H1 (cell line): ENCODE data around the gene TMEM107. TPM values are rescaled to one million over a fixed set of nuclear protein-coding genes. Genes with fewer than 3 reads are reported as not detected.

ENCODE experiments used
- CTCF ChIA-PET: fragments of 300-600 bp; sonication (Branson Sonifier 250); formaldehyde crosslinking; loops from one replicate; lab custom pipeline; 2021; ENCODE audit not compliant: partially characterized antibody; lab: Charles Lee
- POLR2A ChIA-PET: fragments of 300-600 bp; sonication (Branson Sonifier 250); formaldehyde crosslinking; loops from one replicate; lab custom pipeline; 2021; ENCODE audit warnings: inconsistent platforms; ENCODE audit not compliant: partially characterized antibody; lab: Charles Lee
- DNase-seq, 2 experiments: peaks; one replicate each; pipeline versions ENCODE4 v3.0.0 to v3.0.0-alpha.2; 2010 to 2022; ENCODE audit warnings: low spot score in 2 of 2, low read depth in 1 of 2, mixed read lengths in 1 of 2
- FAIRE-seq: peaks from 2 replicates; lab custom pipeline; 2011; peaks lifted over from hg19 to GRCh38; lab: Jason Lieb, UNC
- H2AFZ ChIP-seq: 2 replicates; pipeline ENCODE4 v1.8.1; 2012; ENCODE audit warnings: low read length, inconsistent platforms
- H2AK5ac ChIP-seq: 2 replicates; pipeline ENCODE4 v1.6.1; 2013; ENCODE audit warnings: low read depth, low read length
- H2BK120ac ChIP-seq: replicated peaks from 2 replicates; pipeline ENCODE3; 2013; ENCODE audit warnings: low read depth, low read length, inconsistent platforms
- H2BK12ac ChIP-seq: 2 replicates; pipeline ENCODE4 v1.6.1; 2013; ENCODE audit warnings: low read depth, low read length
- H2BK15ac ChIP-seq: 2 replicates; pipeline ENCODE4 v1.6.1; 2013; ENCODE audit warnings: low read length
- H2BK20ac ChIP-seq: 2 replicates; pipeline ENCODE4 v1.6.1; 2013; ENCODE audit warnings: low read length
- H2BK5ac ChIP-seq: 2 replicates; pipeline ENCODE4 v1.6.1; 2013; ENCODE audit warnings: low read depth, low read length
- H3K14ac ChIP-seq: 2 replicates; pipeline ENCODE4 v1.6.1; 2013; ENCODE audit warnings: inconsistent platforms; ENCODE audit not compliant: insufficient read length
- H3K18ac ChIP-seq: 2 replicates; pipeline ENCODE4 v1.6.1; 2013; ENCODE audit warnings: low read length; ENCODE audit errors: extremely low read depth
- H3K23ac ChIP-seq: 2 replicates; pipeline ENCODE4 v1.6.1; 2013; ENCODE audit warnings: inconsistent platforms; ENCODE audit not compliant: insufficient read length
- H3K23me2 ChIP-seq: 2 replicates; pipeline ENCODE4 v1.6.1; 2013; ENCODE audit warnings: low read depth, low read length
- H3K27ac ChIP-seq: 2 replicates; pipeline ENCODE4 v1.6.1; 2011; ENCODE audit warnings: low read depth, low read length, inconsistent platforms
- H3K27me3 ChIP-seq, 4 experiments: replicated peaks in 1 of 4; 1 replicate in 1 of 4; 2 replicates in 3 of 4; pipeline versions ENCODE4 v1.6.1 to v1.8.1; 2011 to 2013; ENCODE audit warnings: low read length in 3 of 4, mild to moderate bottlenecking in 3 of 4, inconsistent platforms in 2 of 4, mixed read lengths in 2 of 4, moderate library complexity in 1 of 4; ENCODE audit not compliant: control insufficient read depth in 3 of 4, insufficient read depth in 3 of 4; ENCODE audit errors: extremely low read depth in 1 of 4
- H3K36me3 ChIP-seq, 4 experiments: 2 replicates each; pipeline versions ENCODE4 v1.6.1 to v1.8.1; 2011 to 2013; ENCODE audit warnings: mild to moderate bottlenecking in 4 of 4, low read length in 3 of 4, moderate library complexity in 2 of 4, control low read depth in 1 of 4, inconsistent platforms in 1 of 4; ENCODE audit not compliant: insufficient read depth in 4 of 4, control insufficient read depth in 2 of 4
- H3K4ac ChIP-seq: replicated peaks from 2 replicates; pipeline ENCODE3; 2013; ENCODE audit warnings: low read length, low read depth, mixed read lengths, inconsistent platforms; ENCODE audit not compliant: insufficient read length
- H3K4me1 ChIP-seq, 4 experiments: replicated peaks in 1 of 4; 1 replicate in 1 of 4; 2 replicates in 3 of 4; pipeline versions ENCODE4 v1.6.1 to v1.8.1; 2011 to 2013; ENCODE audit warnings: low read length in 3 of 4, inconsistent platforms in 2 of 4, mixed read lengths in 1 of 4; ENCODE audit not compliant: insufficient read depth in 4 of 4, control insufficient read depth in 3 of 4
- H3K4me2 ChIP-seq, 2 experiments: 2 replicates each; pipeline versions ENCODE4 v1.6.1 to v1.8.1; 2011 to 2013; ENCODE audit warnings: low read depth in 2 of 2, low read length in 2 of 2, control low read depth in 1 of 2, inconsistent platforms in 1 of 2, mild to moderate bottlenecking in 1 of 2; ENCODE audit not compliant: insufficient read depth in 1 of 2
- H3K4me3 ChIP-seq, 4 experiments: fragments of 200-600, 300-600 bp in 1 of 4; sonication (generic), shearing (Covaris generic), sonication (Bioruptor Twin) in 1 of 4; 2 replicates each; pipeline versions ENCODE4 v1.5.1 to v1.8.1; 2011 to 2016; ENCODE audit warnings: low read length in 4 of 4, low read depth in 3 of 4, control low read depth in 2 of 4, inconsistent platforms in 2 of 4, mild to moderate bottlenecking in 2 of 4, mixed read lengths in 1 of 4, moderate library complexity in 1 of 4; ENCODE audit not compliant: insufficient read depth in 2 of 4; ENCODE audit errors: extremely low read depth in 1 of 4
- H3K56ac ChIP-seq: replicated peaks from 2 replicates; pipeline ENCODE3; 2013; ENCODE audit warnings: low read depth, mild to moderate bottlenecking, mixed read lengths, low read length, inconsistent platforms; ENCODE audit not compliant: insufficient read length
- H3K79me1 ChIP-seq: 2 replicates; pipeline ENCODE4 v1.6.1; 2013; ENCODE audit warnings: low read depth, low read length, control low read depth
- H3K79me2 ChIP-seq, 2 experiments: 2 replicates each; pipeline versions ENCODE4 v1.6.1 to v1.8.1; 2012 to 2013; ENCODE audit warnings: low read length in 2 of 2, mild to moderate bottlenecking in 2 of 2, inconsistent platforms in 1 of 2; ENCODE audit not compliant: insufficient read depth in 2 of 2, control insufficient read depth in 1 of 2
- H3K9ac ChIP-seq, 4 experiments: replicated peaks in 1 of 4; 1 replicate in 1 of 4; 2 replicates in 3 of 4; pipeline versions ENCODE4 v1.6.1 to v1.8.1; 2011 to 2013; ENCODE audit warnings: low read depth in 3 of 4, low read length in 3 of 4, control low read depth in 2 of 4, mild to moderate bottlenecking in 2 of 4, moderate library complexity in 2 of 4, inconsistent platforms in 1 of 4; ENCODE audit errors: extremely low read depth in 1 of 4
- H3K9me3 ChIP-seq, 2 experiments: 2 replicates each; pipeline versions ENCODE4 v1.6.1 to v1.8.1; 2012 to 2013; ENCODE audit warnings: mild to moderate bottlenecking in 2 of 2, moderate library complexity in 2 of 2, control low read depth in 1 of 2, inconsistent platforms in 1 of 2, low read depth in 1 of 2, low read length in 1 of 2, mixed read lengths in 1 of 2; ENCODE audit not compliant: insufficient read depth in 2 of 2
- H4K20me1 ChIP-seq, 2 experiments: replicated peaks in 1 of 2; 2 replicates each; pipeline versions ENCODE3 to v1.8.1; 2011 to 2013; ENCODE audit warnings: inconsistent platforms in 2 of 2, low read length in 2 of 2, mild to moderate bottlenecking in 1 of 2; ENCODE audit not compliant: insufficient read depth in 2 of 2, control insufficient read depth in 1 of 2
- H4K5ac ChIP-seq: 2 replicates; pipeline ENCODE4 v1.6.1; 2013; ENCODE audit warnings: low read length, low read depth, mixed read lengths, inconsistent platforms; ENCODE audit not compliant: insufficient read length
- H4K8ac ChIP-seq: 2 replicates; pipeline ENCODE4 v1.8.0; 2013; ENCODE audit warnings: mild to moderate bottlenecking, moderate library complexity, low read length, inconsistent platforms; ENCODE audit not compliant: insufficient read depth; ENCODE audit errors: extremely low read depth
- H4K91ac ChIP-seq: replicated peaks from 2 replicates; pipeline ENCODE3; 2013; ENCODE audit warnings: low read length, mixed read lengths, inconsistent platforms; ENCODE audit not compliant: insufficient read length
- ATF2 ChIP-seq: IDR thresholded peaks from 2 replicates; pipeline ENCODE4 v1.6.1; 2012; ENCODE audit warnings: low read length, inconsistent platforms
- CTCF ChIP-seq, 3 experiments: IDR thresholded peaks; 1 replicate in 2 of 3; 2 replicates in 1 of 3; pipeline versions ENCODE4 v1.5.1 to v1.6.1; 2011; ENCODE audit warnings: low read length in 3 of 3, mild to moderate bottlenecking in 3 of 3, inconsistent platforms in 2 of 3, low read depth in 1 of 3, moderate library complexity in 1 of 3; ENCODE audit not compliant: insufficient read depth in 1 of 3; ENCODE audit errors: control extremely low read depth in 1 of 3
- GABPA ChIP-seq: IDR thresholded peaks from 2 replicates; pipeline ENCODE4 v1.6.1; 2011; ENCODE audit warnings: mild to moderate bottlenecking, low read length, moderate library complexity, borderline replicate concordance; ENCODE audit not compliant: insufficient read depth
- JUN ChIP-seq: IDR thresholded peaks from 2 replicates; pipeline ENCODE4 v1.6.1; 2011; ENCODE audit warnings: low read depth, mild to moderate bottlenecking, improper control_type of control experiment, low read length
- JUND ChIP-seq: IDR thresholded peaks from 2 replicates; pipeline ENCODE4 v1.6.1; 2011; ENCODE audit warnings: mild to moderate bottlenecking, improper control_type of control experiment, low read length
- KDM4A ChIP-seq: IDR thresholded peaks from one replicate; pipeline ENCODE4 v1.7.1; 2012; ENCODE audit warnings: low read depth, mild to moderate bottlenecking, moderate library complexity, low read length, inconsistent platforms; ENCODE audit not compliant: severe bottlenecking
- NRF1 ChIP-seq: IDR thresholded peaks from 2 replicates; pipeline ENCODE4 v1.6.1; 2011; ENCODE audit warnings: mild to moderate bottlenecking, low read depth, low read length, improper control_type of control experiment
- POLR2A ChIP-seq, 2 experiments: IDR thresholded peaks; 1 replicate in 1 of 2; 2 replicates in 1 of 2; pipeline ENCODE4 v1.6.1; 2011; ENCODE audit warnings: low read depth in 2 of 2, low read length in 2 of 2, mild to moderate bottlenecking in 2 of 2; ENCODE audit errors: control extremely low read depth in 1 of 2
- TCF12 ChIP-seq: IDR thresholded peaks from 2 replicates; pipeline ENCODE4 v1.6.1; 2011; ENCODE audit warnings: low read depth, mild to moderate bottlenecking, low read length
- WGBS, 2 experiments: shearing (Covaris generic) in 1 of 2; methylation state at CpG; one replicate each; pipeline versions ENCODE4 v1.1.6 to v1.1.7; 2013 to 2015; ENCODE audit warnings: low lambda C conversion rate in 2 of 2, mixed read lengths in 2 of 2, inconsistent platforms in 1 of 2, low coverage in 1 of 2, missing lambda C conversion rate in 1 of 2; ENCODE audit not compliant: insufficient replicate concordance in 2 of 2, insufficient coverage in 1 of 2, insufficient read length in 1 of 2; ENCODE audit errors: extremely low coverage in 1 of 2, missing lambda C conversion rate in 1 of 2; 5-methylcytosine and 5-hydroxymethylcytosine counted together
- polyA plus RNA-seq, 7 experiments: library from polyadenylated mRNA; depleted of rRNA in 3 of 7; stranded (reverse) in 5 of 7; unstranded in 2 of 7; fragments of >200 nt in 5 of 7; fragments of 200-250 nt in 2 of 7; gene quantifications; 1 replicate in 5 of 7; 2 replicates in 1 of 7; 4 replicates in 1 of 7; pipeline versions ENCODE4 v1.2.1 to v1.2.3, GENCODE V29; 2011 to 2013; ENCODE audit warnings: missing spikeins in 2 of 7, mixed read lengths in 2 of 7
- total RNA-seq: library from RNA; stranded (reverse); fragmentation: NEBNext Ultra II Directional; extraction: Animal tissue kit (Norgen Biotek cat#: 25700); gene quantifications from 2 replicates; pipeline ENCODE4 v1.2.1, GENCODE V29; 2021

Gene TMEM107
- total and polyA plus RNA-seq, 2 of the 8 experiments (the other 6 are each of a cell fraction or from before 2014, with no cell fraction given): 17.3 to 21.5 TPM

GRCh38 chr17:8175795-8176196, 384 bp downstream of the TMEM107 start:
- Histone ChIP-seq H3K27me3 (no peaks in the 10 kb centered on the region), H3K9ac (peak overlapping the region; percentile 51 to 79 (median 71)), H2AFZ (0 out of 2 replicates have a peak overlapping the region, but pooled peaks have one; percentile 82), H4K8ac (peak overlapping the region; percentile 19), H3K4me3 (peak overlapping the region; percentile 60 to 88 (median 69)), H3K14ac (no peak overlapping the region), H3K79me2 (no peaks in the 10 kb centered on the region), H2AK5ac (no peak overlapping the region), H3K4ac (no peak overlapping the region), H4K20me1 (no peaks in the 10 kb centered on the region), H3K23ac (no peak overlapping the region), H3K56ac (peak overlapping the region; percentile 42), H3K27ac (no peak overlapping the region), H2BK12ac (0 out of 2 replicates have a peak overlapping the region, but pooled peaks have one; percentile 39), H2BK15ac (0 out of 2 replicates have a peak overlapping the region, but pooled peaks have one; percentile 81), H3K4me2 (peak overlapping the region; percentile 78 to 90), H3K23me2 (peaks cover 18% of the 10 kb centered on the region), H4K5ac (no peak overlapping the region), H3K4me1 (peaks cover 3 to 13% (median 8%) of the 10 kb centered on the region in 4 experiments), H4K91ac (no peak overlapping the region), H2BK20ac (no peak overlapping the region), H3K36me3 (no peaks in the 10 kb centered on the region), H2BK120ac (no peak overlapping the region), H3K18ac (peak overlapping the region; percentile 87), H2BK5ac (peak overlapping the region; percentile 86; the same call in 1 of the 2 replicates), H3K9me3 (no peaks in the 10 kb centered on the region), H3K79me1 (no peaks in the 10 kb centered on the region)
- no peak for FAIRE-seq
- WGBS, 2 experiments: 40% methylated on average over 11 of the region's 11 CpGs; no CpG with 5 or more reads in 1 of the 2 experiments
- POLR2A ChIA-PET: interaction anchor here (0.7 to 9.3 kb wide), 8 partner anchors 9 to 57 kb away, joined by 3 to 289 read pairs (median 14); partner anchors contain the start of genes ALOXE3, AURKB, BORCS6 and VAMP2
- no peak for DNase-seq
- CTCF ChIA-PET: interaction anchor here (1.1 to 1.5 kb wide), 3 partner anchors 17 to 114 kb away, joined by 3 to 7 read pairs (median 4); no protein-coding TSS in a partner anchor
- TF ChIP-seq TCF12 (no peak), KDM4A (no peak), JUND (no peak), GABPA (no peak), JUN (no peak), ATF2 (no peak), NRF1 (no peak), CTCF (IDR thresholded peaks at IDR 0.05; ENCODE audit: control extremely low read depth in 1 of 3, insufficient read depth in 1 of 3, low read depth in 1 of 3, low read length in 3 of 3) (no peak), POLR2A (IDR thresholded peaks at IDR 0.05; ENCODE audit: control extremely low read depth in 1 of 2, low read depth in 2 of 2, low read length in 2 of 2) (no peak)
